Activated CD8-positive, alpha-beta memory T cell treated with anti-CD3 and anti-CD28 coated beads, Interleukin-2, amount 50 U/mL, for 48 hours (primary cell): Measurements from ENCODE around the gene GLRX.

ENCODE experiments used
- DNase-seq: peaks from one replicate; pipeline ENCODE4 v3.0.0-alpha.2; 2020

GLRX gene

DNA sequence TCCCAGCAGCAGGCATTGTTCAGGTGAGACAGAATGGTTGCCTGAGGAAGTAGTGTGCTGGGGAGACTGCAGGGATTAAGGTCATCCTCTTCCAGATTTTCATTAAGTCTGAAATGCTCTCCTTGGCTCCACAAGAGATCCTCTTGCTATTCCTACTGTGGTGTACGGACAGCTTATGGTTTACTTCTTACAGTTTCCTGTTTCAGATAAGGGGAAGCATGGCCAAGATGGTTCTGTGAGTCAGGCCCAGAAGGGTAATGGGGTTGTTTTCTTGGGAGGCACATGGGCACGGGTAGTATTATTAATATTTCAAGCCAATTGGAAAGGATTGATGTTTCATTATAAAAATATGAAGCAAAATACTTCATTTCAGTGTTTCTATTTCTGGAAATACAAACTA is 42.9 kb downstream of the GLRX start:
- DNase-seq: no peak

DNA sequence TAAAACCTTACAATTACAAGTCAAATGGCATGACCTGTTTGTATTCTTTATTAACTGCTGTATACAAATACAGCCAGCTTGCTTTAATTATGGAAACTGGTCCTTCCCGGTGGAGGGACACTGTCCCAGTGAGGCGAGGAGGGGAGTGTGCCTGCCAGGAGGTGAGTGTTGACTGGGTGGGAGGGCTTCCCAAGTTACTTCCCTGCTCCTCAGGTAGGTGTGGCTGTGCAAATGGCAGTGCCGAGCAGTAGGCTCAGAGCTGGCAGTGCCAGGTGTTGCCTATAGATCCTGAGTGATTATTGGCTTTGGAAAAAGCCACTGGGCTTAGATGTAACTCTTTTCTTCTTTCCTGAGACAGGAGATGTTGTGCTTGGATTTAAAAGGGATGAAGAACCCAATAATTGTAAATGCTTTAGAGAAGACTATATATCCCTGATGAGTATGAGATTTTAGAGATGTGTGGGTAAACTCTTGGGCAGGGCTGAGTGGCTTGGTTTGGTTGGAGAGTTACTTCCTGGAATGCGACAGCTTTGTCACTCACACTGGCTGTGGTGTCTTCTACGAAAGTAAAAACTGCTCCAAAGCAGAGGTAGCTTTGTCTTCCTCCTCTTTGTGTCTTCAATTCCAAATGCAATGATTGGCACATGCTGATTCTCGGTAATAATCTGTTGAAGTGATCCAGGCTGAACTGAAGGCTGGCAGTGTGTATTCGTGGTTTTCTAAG is 43.7 kb downstream of the GLRX start:
- DNase-seq: no peak

DNA sequence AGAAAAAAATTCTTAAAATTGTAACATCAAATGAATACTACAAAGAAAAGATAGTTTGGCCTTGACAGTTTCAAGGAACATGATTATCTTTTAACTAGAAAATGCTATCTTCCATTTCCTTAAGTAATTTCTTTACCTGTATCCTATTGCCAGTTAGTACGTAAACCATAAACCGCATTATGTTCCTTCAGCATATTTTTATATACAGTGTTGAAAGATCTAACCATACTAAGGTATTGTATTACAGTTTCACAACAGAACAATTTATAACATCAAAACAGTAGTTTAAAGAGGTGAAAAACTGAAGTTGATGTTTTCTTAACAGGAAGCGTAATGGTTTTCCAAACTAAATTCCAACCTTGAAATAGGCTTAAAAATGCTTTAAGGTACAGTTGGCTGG is 45.1 kb downstream of the GLRX start:
- no peak for DNase-seq

DNA sequence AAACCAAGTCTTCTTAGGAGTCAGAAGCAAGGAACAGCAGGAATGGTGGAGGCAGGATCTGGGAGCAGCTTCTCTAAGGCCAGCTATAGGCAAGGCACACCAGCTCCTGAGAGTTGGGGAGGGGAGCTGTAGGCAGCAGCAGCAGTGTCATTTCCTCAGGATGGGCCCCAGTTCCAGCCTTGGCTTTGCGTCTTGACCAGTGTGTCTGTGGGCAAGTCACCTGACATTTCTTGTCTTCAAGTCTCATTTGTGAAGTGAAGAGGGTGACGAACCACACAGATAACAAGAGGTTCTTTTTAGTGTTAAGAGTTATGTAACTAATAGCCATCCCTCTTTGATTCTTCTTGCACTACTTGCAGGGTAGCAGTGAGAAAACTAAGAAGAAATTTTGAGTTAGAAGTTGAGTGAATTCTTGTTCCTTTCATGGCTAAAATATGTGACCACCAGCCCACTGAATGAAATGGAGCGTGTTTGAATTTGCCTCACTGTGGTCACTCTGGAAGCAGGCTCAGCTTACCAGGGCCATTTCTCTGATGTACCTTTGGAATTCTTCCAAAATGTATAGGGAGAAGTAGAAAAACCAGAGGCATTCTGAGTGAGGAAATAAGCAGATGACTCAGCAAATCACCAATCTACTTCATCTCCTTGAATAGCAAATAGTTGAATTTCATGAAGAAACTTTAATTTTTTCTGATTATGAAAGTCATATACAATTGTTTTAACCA is 49.0 kb downstream of the GLRX start:
- DNase-seq: no peak

DNA sequence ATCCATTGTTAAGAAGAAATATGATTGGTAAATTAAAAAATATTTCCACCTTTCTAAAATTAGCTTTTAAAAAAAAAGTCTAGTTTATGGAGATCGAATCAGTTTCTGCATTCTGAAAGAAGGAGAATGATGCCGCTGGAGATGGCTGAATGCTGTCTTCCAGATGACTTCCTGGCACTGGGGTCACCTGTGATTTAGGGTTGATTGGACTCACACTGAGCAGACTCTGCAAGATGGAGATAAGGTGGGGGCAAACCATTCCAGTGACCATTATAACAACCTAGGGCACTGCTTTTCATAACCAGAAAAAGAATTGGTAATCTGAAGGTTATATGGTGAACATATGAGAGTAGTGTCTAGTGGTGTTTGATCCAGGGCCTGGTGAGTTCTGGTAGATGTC is 50.6 kb downstream of the GLRX start:
- no peak for DNase-seq

DNA sequence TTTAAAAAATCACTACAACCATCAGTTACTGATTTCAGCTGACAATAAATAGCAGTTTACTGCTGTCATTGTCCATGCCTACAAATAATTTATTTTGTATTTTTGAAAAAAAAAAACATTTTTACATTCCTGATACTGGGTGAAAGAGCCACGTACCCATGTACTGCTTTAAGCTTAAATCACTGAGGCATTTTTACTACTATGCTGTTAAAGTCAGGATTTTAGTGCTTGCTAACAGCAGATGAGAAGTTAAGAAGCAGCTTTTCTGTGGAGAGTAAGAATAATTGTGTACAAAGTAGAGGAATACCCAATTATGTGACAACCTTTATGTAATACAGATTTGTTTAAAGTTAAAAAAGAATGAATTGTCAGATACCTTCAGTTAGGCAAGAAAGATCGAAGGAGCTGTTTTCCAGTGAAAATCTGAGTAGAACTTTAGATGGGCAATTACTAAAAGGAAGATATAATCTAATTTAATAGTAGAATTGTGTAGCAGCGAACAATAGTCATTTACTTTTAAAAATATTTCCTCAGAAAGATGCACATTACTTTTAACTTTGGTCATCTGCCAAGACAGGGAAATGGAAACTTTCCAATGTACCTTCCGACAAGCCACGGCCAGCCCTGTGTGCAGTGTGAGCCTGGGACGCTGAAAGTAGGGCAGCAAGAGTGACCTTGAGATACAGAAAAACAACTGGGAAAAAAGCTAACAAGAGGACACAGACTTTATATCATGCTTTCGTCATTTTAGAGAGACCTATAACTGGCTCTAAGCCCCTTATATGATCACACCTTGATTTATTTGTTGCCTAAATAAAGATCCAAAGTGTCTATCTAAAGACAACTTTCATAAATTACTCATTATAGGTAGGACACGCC is 51.5 kb downstream of the GLRX start:
- no peak for DNase-seq

DNA sequence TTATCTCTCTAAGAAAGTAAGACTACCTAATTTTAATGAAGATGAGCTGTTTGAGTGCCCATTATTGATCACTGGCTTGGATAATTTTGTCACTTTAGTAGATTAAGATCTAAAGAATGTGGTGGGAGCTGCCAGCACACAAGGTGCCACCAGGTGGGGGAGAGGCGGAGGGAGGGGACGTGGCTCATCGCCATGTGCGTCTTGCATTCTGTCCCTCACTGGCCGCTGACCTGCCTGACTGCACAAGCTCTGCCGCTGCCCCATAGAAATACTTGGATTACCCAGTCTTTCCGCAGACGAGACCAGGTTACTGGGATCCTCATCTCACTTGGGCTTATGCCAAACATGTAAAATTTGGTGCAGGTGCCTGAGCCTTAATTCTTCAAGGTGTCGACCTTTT is 53.8 kb downstream of the GLRX start:
- DNase-seq: no peak

DNA sequence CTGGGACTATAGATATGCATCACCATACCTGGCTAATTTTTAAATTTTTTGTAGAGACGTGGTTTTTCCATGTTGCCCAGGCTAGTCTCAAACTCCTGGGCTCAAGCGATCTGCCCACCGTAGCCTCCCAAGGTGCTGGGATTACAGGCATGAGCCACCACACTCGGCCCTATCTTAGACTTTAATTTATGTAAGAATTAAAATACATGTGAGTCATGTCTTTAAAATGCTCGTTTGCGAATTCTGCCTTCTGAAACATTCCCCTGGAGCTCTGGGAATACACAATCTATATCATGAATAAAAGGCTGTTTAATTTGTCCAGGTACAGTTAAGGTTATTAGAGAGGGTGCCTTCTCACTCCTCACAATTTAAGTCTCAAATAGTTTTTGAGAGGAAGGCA is 58.6 kb downstream of the GLRX start:
- DNase-seq: no peak
